Peyer's patch (tissue), 4 donors: Measurements from ENCODE around the gene PPM1E.

ENCODE experiments used
- CTCF ChIP-seq, 6 experiments: fragments of 450-650 bp in 4 of 6; fragments of 200-600 bp in 2 of 6; sonication (generic) in 1 of 6; IDR thresholded peaks; one replicate each; pipeline ENCODE4 v1.5.1; 2017 to 2019; ENCODE audit warnings: antibody characterized with exemption in 6 of 6, mild to moderate bottlenecking in 3 of 6, moderate library complexity in 1 of 6
- POLR2A ChIP-seq, 2 donors: fragments of 450-650 bp; IDR thresholded peaks; one replicate each; pipeline ENCODE4 v1.5.1; 2017; ENCODE audit warnings: antibody characterized with exemption in 2 of 2, mild to moderate bottlenecking in 2 of 2, moderate library complexity in 2 of 2

- TF ChIP-seq CTCF (IDR thresholded peaks at IDR 0.05) (no peak), POLR2A (IDR thresholded peaks at IDR 0.05) (no peak)
Measured at GRCh38 chr17:58913971-58914769, 158.5 kb downstream of the PPM1E start.
